MCF 10A (cell line): Measurements from ENCODE around the gene PROX2. TPM values are rescaled to one million over a fixed set of nuclear protein-coding genes. Genes with fewer than 3 reads are reported as not detected.

Experiments used
- BruUV-seq: library from RNA; stranded (reverse); fragments of 400-500 nt; replicated peaks from 2 replicates; lab custom pipeline; 2021; lab: Mats Ljungman, UMichigan
- CTCF ChIA-PET: fragments of 300-600 bp; sonication (Branson Sonifier 250); formaldehyde crosslinking; extraction: SDS; loops from one replicate; lab custom pipeline; 2021; ENCODE audit warnings: antibody characterized with exemption, inconsistent platforms; lab: Yijun Ruan, JAX
- POLR2A ChIA-PET: fragments of 300-600, 350-650 bp; sonication (Branson Sonifier 250); formaldehyde crosslinking; extraction: SDS; loops from one replicate; lab custom pipeline; 2020; ENCODE audit warnings: antibody characterized with exemption, inconsistent platforms; lab: Yijun Ruan, JAX
- DNase-seq: peaks from one replicate; pipeline ENCODE4 v3.0.0-alpha.2; 2018; ENCODE audit not compliant: unreplicated experiment
- H3K27ac Mint-ChIP-seq: one replicate; pipeline ENCODE4 v1.8.0; 2022; ENCODE audit warnings: mild to moderate bottlenecking, low read depth, mixed read lengths; ENCODE audit not compliant: unreplicated experiment
- H3K27me3 Mint-ChIP-seq: one replicate; pipeline ENCODE4 v1.8.0; 2022; ENCODE audit warnings: mixed read lengths; ENCODE audit not compliant: insufficient read depth, unreplicated experiment
- H3K36me3 Mint-ChIP-seq: one replicate; pipeline ENCODE4 v1.8.0; 2022; ENCODE audit warnings: mild to moderate bottlenecking, moderate library complexity, mixed read lengths; ENCODE audit not compliant: insufficient read depth, unreplicated experiment
- H3K4me1 Mint-ChIP-seq: one replicate; pipeline ENCODE4 v1.8.0; 2022; ENCODE audit warnings: mixed read lengths; ENCODE audit not compliant: insufficient read depth, unreplicated experiment
- H3K4me3 Mint-ChIP-seq: one replicate; pipeline ENCODE4 v1.8.0; 2022; ENCODE audit warnings: mild to moderate bottlenecking, moderate library complexity, mixed read lengths; ENCODE audit not compliant: unreplicated experiment
- H3K9me3 Mint-ChIP-seq: one replicate; pipeline ENCODE4 v1.8.0; 2022; ENCODE audit warnings: mixed read lengths; ENCODE audit not compliant: unreplicated experiment
- intact Hi-C: fragments of 100-400 bp; cut with micrococcal nuclease; formaldehyde crosslinking; loops from 2 replicates; pipeline ENCODE4 v1.14.1; 2022
- total RNA-seq: library from RNA; stranded (reverse); gene quantifications from 2 replicates; pipeline ENCODE4 v1.2.3, GENCODE V29; 2022
- TF ChIP-seq, protein P1 (sequence below): fragments of 200-600 bp; IDR thresholded peaks from one replicate; pipeline ENCODE4 v1.8.0; 2022; ENCODE audit warnings: antibody characterized with exemption, mild to moderate bottlenecking; ENCODE audit not compliant: unreplicated experiment

The PROX2 gene
- total RNA-seq, 1 experiment from 2014 or later = not detected

DNA sequence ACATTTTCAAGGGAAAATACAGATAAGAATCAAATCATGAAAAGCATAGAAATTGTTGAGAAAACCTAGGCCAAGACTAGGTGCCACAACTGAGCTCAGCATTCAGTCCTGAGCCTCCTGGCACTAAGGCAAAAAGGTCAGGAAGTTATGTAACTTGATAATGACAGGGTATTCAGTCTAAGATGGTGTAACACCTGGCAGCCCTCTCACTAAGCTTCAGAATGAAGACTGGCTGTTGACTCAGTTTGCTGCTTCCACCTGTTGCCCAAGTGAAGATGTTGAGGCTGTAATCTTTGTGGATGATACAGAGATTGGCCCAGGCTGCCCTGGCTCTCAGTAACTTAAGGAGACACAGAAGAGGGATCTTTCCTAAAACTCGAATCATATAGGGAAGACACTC lies 19.6 kb downstream of the PROX2 start:
- TF ChIP-seq, protein P1, sequence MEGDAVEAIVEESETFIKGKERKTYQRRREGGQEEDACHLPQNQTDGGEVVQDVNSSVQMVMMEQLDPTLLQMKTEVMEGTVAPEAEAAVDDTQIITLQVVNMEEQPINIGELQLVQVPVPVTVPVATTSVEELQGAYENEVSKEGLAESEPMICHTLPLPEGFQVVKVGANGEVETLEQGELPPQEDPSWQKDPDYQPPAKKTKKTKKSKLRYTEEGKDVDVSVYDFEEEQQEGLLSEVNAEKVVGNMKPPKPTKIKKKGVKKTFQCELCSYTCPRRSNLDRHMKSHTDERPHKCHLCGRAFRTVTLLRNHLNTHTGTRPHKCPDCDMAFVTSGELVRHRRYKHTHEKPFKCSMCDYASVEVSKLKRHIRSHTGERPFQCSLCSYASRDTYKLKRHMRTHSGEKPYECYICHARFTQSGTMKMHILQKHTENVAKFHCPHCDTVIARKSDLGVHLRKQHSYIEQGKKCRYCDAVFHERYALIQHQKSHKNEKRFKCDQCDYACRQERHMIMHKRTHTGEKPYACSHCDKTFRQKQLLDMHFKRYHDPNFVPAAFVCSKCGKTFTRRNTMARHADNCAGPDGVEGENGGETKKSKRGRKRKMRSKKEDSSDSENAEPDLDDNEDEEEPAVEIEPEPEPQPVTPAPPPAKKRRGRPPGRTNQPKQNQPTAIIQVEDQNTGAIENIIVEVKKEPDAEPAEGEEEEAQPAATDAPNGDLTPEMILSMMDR = no peak
- intact Hi-C loops = no loop called here
- Mint-ChIP-seq H3K4me3 (no peak overlapping the region), H3K27ac (no peak overlapping the region), H3K9me3 (no peaks in the 10 kb centered on the region), H3K36me3 (peaks cover 6% of the 10 kb centered on the region), H3K4me1 (no peaks in the 10 kb centered on the region), H3K27me3 (no peaks in the 10 kb centered on the region)
- ChIA-PET CTCF (interaction anchor here (0.6 to 9.2 kb wide), 4 partner anchors 16 to 232 kb away, joined by 3 to 182 read pairs (median 7); no protein-coding TSS in a partner anchor), POLR2A (interaction anchor here (0.6 to 1.9 kb wide), 4 partner anchors 8 to 51 kb away, joined by 3 to 6 read pairs (median 4); no protein-coding TSS in a partner anchor)
- BruUV-seq = no TSS peak
- DNase-seq = peak; percentile 69

DNA sequence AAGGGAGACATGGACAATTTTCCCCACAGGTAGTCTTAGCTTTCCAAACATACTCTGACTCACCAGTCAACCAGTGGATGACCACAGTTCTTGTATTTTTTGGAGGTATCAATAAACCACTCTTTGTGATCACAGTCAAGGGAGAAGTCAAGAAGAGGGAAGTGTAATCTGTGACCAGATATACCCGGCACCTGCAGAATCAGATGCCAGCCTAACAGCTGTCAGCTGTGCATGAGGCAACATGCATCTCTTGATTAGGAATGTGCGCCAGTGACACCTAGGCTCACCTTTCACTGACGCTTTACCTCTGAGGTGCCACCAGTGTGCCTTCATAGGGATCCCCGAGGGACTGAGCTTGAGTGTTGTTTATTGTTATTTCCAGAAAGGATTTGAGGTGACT lies 20.0 kb downstream of the PROX2 start:
- no TSS peak for BruUV-seq
- Mint-ChIP-seq H3K36me3 (peaks cover 6% of the 10 kb centered on the region), H3K27me3 (no peaks in the 10 kb centered on the region), H3K4me3 (no peak overlapping the region), H3K9me3 (no peaks in the 10 kb centered on the region), H3K27ac (no peak overlapping the region), H3K4me1 (no peaks in the 10 kb centered on the region)
- intact Hi-C loops = no loop called here
- CTCF ChIA-PET = interaction anchor here (0.6 to 9.2 kb wide), 7 partner anchors 15 to 232 kb away, joined by 3 to 182 read pairs (median 4); no protein-coding TSS in a partner anchor
- TF ChIP-seq, protein P1 = no peak
- POLR2A ChIA-PET = interaction anchor here (0.6 to 1.9 kb wide), 5 partner anchors 8 to 52 kb away, joined by 3 to 6 read pairs (median 4); no protein-coding TSS in a partner anchor
- no peak for DNase-seq

DNA sequence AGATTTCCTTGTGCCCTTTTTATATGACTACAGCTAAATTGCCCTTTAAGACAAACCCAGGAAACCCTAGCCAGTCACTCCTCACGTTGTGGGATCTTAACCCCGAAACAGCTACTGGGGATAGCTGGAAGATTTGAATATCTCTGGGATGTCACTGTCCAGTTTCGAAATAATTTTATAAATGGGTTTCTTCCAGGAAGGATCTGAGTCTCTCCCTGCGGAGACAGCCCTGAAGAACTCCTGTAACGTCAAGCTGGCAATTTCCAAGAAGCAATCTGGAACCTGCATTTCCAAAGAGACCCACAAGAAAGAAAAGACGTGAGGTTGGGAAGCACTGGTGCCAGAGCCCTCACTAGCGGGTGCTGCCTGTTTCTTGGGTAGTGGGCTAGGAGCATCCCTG lies 20.9 kb downstream of the PROX2 start:
- ChIA-PET POLR2A (interaction anchor here (1.1 to 1.9 kb wide), 2 partner anchors 10 to 28 kb away, joined by 4 to 5 read pairs; no protein-coding TSS in a partner anchor), CTCF (interaction anchor here (0.5 to 3.2 kb wide), 6 partner anchors 9 to 552 kb away, joined by 3 to 10 read pairs (median 4); no protein-coding TSS in a partner anchor)
- no TSS peak for BruUV-seq
- intact Hi-C loops = no loop called here
- H3K27me3 Mint-ChIP-seq = no peaks in the 10 kb centered on the region
- H3K9me3 Mint-ChIP-seq = no peaks in the 10 kb centered on the region
- peaks cover under 1% of the 10 kb centered on the region for H3K4me1 Mint-ChIP-seq
- TF ChIP-seq, protein P1 = no peak
- no peak for DNase-seq
- H3K4me3 Mint-ChIP-seq = no peak overlapping the region
- H3K27ac Mint-ChIP-seq = no peak overlapping the region
- H3K36me3 Mint-ChIP-seq = peaks cover 6% of the 10 kb centered on the region

DNA sequence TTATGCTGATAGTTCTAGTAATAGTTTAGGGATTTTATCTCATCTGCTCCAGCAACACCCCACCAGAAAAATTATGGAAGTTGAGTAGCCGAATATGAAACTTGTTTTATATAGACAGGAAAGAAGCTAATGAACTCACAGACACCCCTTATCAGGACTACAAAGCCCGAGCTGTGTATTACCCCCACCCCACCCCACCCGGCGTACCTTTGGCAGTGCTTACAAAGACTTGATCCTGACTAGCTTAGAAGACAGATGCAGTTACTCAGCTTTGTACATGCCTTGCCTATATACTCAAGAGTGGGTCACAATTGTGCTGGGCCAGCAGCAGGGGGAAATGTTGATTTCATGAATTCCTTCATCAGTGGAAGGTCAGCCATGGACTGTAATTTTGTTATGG lies 22.4 kb downstream of the PROX2 start:
- no peaks in the 10 kb centered on the region for H3K27me3 Mint-ChIP-seq
- ChIA-PET CTCF (interaction anchor here (1.4 kb wide), 1 partner anchor 52 kb away, joined by 4 read pairs; no protein-coding TSS in a partner anchor), POLR2A (interaction anchor here (0.7 kb wide), 1 partner anchor 245 kb away, joined by 3 read pairs; no protein-coding TSS in a partner anchor)
- DNase-seq = no peak
- TF ChIP-seq, protein P1 = no peak
- H3K36me3 Mint-ChIP-seq = peaks cover 6% of the 10 kb centered on the region
- H3K4me1 Mint-ChIP-seq = peaks cover 5% of the 10 kb centered on the region
- no peak overlapping the region for H3K4me3 Mint-ChIP-seq
- intact Hi-C loops = no loop called here
- no TSS peak for BruUV-seq
- H3K27ac Mint-ChIP-seq = no peak overlapping the region
- no peaks in the 10 kb centered on the region for H3K9me3 Mint-ChIP-seq
